ENCODE measurements around the gene CTSE. TPM values are rescaled to one million over a fixed set of nuclear protein-coding genes. Genes with fewer than 3 reads are reported as not detected.

The CTSE gene
- total and polyA plus RNA-seq, 2 of the 4 experiments (the other 2 are of a cell fraction): not detected

DNA sequence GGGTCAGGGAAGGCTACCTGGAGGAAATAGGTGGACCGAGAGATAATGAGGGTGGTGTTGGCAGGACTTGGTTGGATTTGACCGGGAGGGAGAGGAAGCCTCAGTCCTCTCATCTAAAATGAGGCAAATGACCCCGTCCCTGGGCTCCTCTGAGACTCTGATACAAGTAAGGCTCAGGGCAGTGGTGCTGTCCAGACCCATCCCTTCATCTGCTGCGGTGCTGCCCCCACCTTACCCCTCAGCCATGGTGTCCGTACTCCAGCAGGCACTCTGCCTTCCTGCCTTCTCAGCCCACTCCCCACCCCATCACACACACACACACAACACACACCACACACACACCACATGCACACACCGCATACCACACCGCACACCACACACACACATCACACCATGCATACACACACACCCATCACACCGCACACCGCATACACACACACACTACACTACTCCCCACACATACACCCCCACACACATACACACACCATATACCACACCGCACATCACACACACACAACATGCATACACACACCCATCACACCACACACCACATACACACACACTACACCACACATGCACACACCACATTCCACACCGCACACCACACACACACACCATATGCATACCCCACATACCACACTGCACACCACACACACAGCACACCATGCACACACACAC, 51.1 kb downstream of the CTSE start:
- Histone ChIP-seq H4K5ac (ENCODE audit: low read depth, low read length) (no peak overlapping the region), H3K18ac (ENCODE audit: low read depth, low read length) (no peak overlapping the region), H3K56ac (ENCODE audit: extremely low read depth, insufficient read depth, low read length) (no peak overlapping the region), H3K4me3 (ENCODE audit: insufficient read depth, low read depth, low read length) (no peak overlapping the region), H3K79me1 (ENCODE audit: low read depth in 1 of 2, low read length in 2 of 2) (no peaks in the 10 kb centered on the region), H4K20me1 (ENCODE audit: insufficient read depth, low read length) (no peaks in the 10 kb centered on the region; the same call in 1 of the 2 replicates), H2BK20ac (ENCODE audit: low read depth, low read length) (no peak overlapping the region), H2AFZ (replicated peaks; ENCODE audit: low read length, poor library complexity) (peak overlapping the region; percentile 64), H3K9ac (ENCODE audit: low read depth, low read length) (no peak overlapping the region), H3K9me1 (ENCODE audit: insufficient read depth, low read length) (peaks cover 27% of the 10 kb centered on the region), H2AK5ac (ENCODE audit: low read depth, low read length) (peak overlapping the region; percentile 43; the same call in 1 of the 2 replicates), H4K91ac (ENCODE audit: insufficient read depth, low read depth, low read length) (no peak overlapping the region), H2AK9ac (replicated peaks; ENCODE audit: low read depth, low read length, poor library complexity) (peak overlapping the region; percentile 17), H3K4me1 (ENCODE audit: control insufficient read depth, insufficient read depth, low read length) (no peaks in the 10 kb centered on the region), H3K9me3 (ENCODE audit: control insufficient read depth, insufficient read depth, low read length) (no peaks in the 10 kb centered on the region), H3K27ac (ENCODE audit: insufficient read depth, low read length) (no peak overlapping the region), H4K8ac (ENCODE audit: low read depth in 2 of 2, low read length in 2 of 2) (no peak overlapping the region), H3K4ac (ENCODE audit: low read depth, low read length) (no peak overlapping the region; the same call in 1 of the 2 replicates), H3K23ac (ENCODE audit: low read depth, low read length) (peak overlapping the region; percentile 50; the same call in 1 of the 2 replicates), H2BK15ac (ENCODE audit: low read depth, low read length) (no peak overlapping the region), H3K36me3 (ENCODE audit: control insufficient read depth, insufficient read depth, low read length) (no peaks in the 10 kb centered on the region), H3K27me3 (ENCODE audit: control insufficient read depth, insufficient read depth, low read length) (peaks cover 10% of the 10 kb centered on the region), H2BK120ac (ENCODE audit: low read depth, low read length) (no peak overlapping the region), H2BK5ac (ENCODE audit: low read depth, low read length, poor library complexity, severe bottlenecking) (peak overlapping the region; percentile 54), H3K4me2 (ENCODE audit: low read depth, low read length) (no peak overlapping the region), H3K14ac (replicated peaks; ENCODE audit: low read depth, low read length) (peak overlapping the region; percentile 57; the same call in 1 of the 2 replicates)
- 65 to 100% methylated on average over 2 to 8 of the region's 11 CpGs for WGBS, 2 experiments (ENCODE audit: extremely low coverage in 2 of 2, insufficient read length in 1 of 2)
- DNase-seq: no peak
- ChIA-PET POLR2A (ENCODE audit: unreplicated experiment) (no interaction called here), CTCF (no interaction called here)
- intact Hi-C loops (cut with micrococcal nuclease) (loop anchor here (10.0 kb wide), 1 partner anchor 378 kb away; no protein-coding TSS in a partner anchor), in situ Hi-C loops (cut with MboI; ENCODE audit: low sequenced_read_pairs) (no loop called here), dilution Hi-C loops (cut with HindIII; ENCODE audit: low sequenced_read_pairs, unreplicated experiment) (no loop called here)
- TF ChIP-seq POLR2A (IDR thresholded peaks at IDR 0.05; ENCODE audit: low read depth, low read length) (no peak), CEBPB (IDR thresholded peaks at IDR 0.05; ENCODE audit: low read depth, low read length) (no peak), MAFK (IDR thresholded peaks at IDR 0.05; ENCODE audit: low read depth, low read length) (no peak), RFX5 (IDR thresholded peaks at IDR 0.05; ENCODE audit: low read depth, low read length) (no peak), BHLHE40 (IDR thresholded peaks at IDR 0.05; ENCODE audit: low read depth, low read length) (no peak)
- TF ChIP-seq, protein P1, sequence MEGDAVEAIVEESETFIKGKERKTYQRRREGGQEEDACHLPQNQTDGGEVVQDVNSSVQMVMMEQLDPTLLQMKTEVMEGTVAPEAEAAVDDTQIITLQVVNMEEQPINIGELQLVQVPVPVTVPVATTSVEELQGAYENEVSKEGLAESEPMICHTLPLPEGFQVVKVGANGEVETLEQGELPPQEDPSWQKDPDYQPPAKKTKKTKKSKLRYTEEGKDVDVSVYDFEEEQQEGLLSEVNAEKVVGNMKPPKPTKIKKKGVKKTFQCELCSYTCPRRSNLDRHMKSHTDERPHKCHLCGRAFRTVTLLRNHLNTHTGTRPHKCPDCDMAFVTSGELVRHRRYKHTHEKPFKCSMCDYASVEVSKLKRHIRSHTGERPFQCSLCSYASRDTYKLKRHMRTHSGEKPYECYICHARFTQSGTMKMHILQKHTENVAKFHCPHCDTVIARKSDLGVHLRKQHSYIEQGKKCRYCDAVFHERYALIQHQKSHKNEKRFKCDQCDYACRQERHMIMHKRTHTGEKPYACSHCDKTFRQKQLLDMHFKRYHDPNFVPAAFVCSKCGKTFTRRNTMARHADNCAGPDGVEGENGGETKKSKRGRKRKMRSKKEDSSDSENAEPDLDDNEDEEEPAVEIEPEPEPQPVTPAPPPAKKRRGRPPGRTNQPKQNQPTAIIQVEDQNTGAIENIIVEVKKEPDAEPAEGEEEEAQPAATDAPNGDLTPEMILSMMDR (conservative IDR thresholded peaks at IDR 0.05; ENCODE audit: low read depth, low read length): no peak
- BruUV-seq (replicated peaks): no TSS peak
- no peak for ATAC-seq (ENCODE audit: low read depth)
